Parathyroid adenoma (tissue), 2 donors: ENCODE data around the gene TNFRSF19.
"Not testable (repeated sequence)": the region's sequence is repeated elsewhere in the genome, so short reads cannot be mapped to it uniquely, and the experiment has no call there.

Source experiments
- H2AFZ ChIP-seq: fragments of 300-600 bp; sonication (generic); one replicate; pipeline ENCODE4 v1.7.0; 2017; ENCODE audit warnings: antibody characterized with exemption, mild to moderate bottlenecking
- H3K27ac ChIP-seq: fragments of 300-600 bp; sonication (generic); one replicate; pipeline ENCODE4 v1.7.0; 2017
- H3K27me3 ChIP-seq: fragments of 300-600 bp; sonication (generic); one replicate; pipeline ENCODE4 v1.7.0; 2017; ENCODE audit warnings: low read length; ENCODE audit not compliant: control insufficient read depth, insufficient read depth
- H3K36me3 ChIP-seq: fragments of 300-600 bp; sonication (generic); one replicate; pipeline ENCODE4 v1.7.0; 2017; ENCODE audit warnings: low read length; ENCODE audit not compliant: control insufficient read depth, insufficient read depth
- H3K4me1 ChIP-seq: fragments of 300-600 bp; sonication (generic); one replicate; pipeline ENCODE4 v1.7.0; 2017; ENCODE audit warnings: control low read depth
- H3K4me2 ChIP-seq: fragments of 300-600 bp; sonication (generic); one replicate; pipeline ENCODE4 v1.7.0; 2017; ENCODE audit warnings: low read length
- H3K4me3 ChIP-seq: fragments of 300-600 bp; sonication (generic); one replicate; pipeline ENCODE4 v1.7.0; 2017; ENCODE audit warnings: low read depth, low read length
- H3K79me2 ChIP-seq: fragments of 300-600 bp; sonication (generic); one replicate; pipeline ENCODE4 v1.7.0; 2017; ENCODE audit warnings: control low read depth
- H3K9ac ChIP-seq: fragments of 300-600 bp; sonication (generic); one replicate; pipeline ENCODE4 v1.7.0; 2017; ENCODE audit warnings: mild to moderate bottlenecking
- H3K9me3 ChIP-seq: fragments of 300-600 bp; sonication (generic); one replicate; pipeline ENCODE4 v1.7.0; 2017; ENCODE audit warnings: low read length; ENCODE audit not compliant: control insufficient read depth
- TF ChIP-seq, protein P1 (sequence below): fragments of 300-600 bp; sonication (generic); IDR thresholded peaks from one replicate; pipeline ENCODE4 v1.7.0; 2017; ENCODE audit warnings: antibody characterized with exemption, mild to moderate bottlenecking
- donor health status: primary hyperparathyroidism.

The TNFRSF19 gene, protein sequence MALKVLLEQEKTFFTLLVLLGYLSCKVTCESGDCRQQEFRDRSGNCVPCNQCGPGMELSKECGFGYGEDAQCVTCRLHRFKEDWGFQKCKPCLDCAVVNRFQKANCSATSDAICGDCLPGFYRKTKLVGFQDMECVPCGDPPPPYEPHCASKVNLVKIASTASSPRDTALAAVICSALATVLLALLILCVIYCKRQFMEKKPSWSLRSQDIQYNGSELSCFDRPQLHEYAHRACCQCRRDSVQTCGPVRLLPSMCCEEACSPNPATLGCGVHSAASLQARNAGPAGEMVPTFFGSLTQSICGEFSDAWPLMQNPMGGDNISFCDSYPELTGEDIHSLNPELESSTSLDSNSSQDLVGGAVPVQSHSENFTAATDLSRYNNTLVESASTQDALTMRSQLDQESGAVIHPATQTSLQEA

DNA sequence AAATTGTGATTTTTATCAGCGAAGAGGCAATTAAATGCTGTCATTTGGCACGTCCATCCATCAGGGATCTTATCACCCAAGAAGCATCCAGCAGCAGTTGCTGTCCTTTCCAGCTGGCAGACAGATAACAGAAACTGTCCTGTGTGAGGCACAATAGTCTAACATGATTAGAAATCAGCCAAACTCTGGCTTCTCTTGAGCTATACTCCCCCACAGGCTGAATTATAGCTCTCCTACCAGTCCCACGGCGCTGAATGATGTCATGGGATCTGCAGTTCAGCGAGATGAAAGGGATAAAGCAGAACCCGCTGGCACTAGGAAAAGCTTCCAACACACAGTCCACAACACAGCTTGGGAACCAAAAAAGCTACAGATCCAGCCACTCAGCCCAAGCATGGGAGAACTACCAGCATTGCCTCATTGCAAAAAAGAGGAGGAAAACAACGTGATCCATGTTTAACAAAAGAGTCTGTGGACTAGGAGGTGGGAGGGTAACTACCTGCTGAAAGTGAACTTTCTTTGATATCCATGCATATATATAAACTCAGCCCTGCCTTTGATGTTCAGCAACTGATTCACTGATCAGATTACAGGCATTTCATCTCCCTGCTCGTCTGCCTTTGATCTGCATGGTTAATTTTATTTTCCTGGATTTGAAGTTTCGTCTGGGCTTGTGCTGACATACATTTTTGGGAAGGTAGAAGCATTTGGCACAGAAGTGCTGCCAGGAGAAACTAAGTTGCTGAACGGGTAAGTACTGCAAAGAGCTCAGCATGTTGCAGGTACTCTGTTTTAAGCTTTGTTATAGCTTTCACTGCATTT is at the start of gene TNFRSF19:
TSS of gene TNFRSF19 (plus strand) at position 314 of the 822 bp plus-strand sequence. CDS start 19,772 bp downstream, outside the sequence.
- no peak within 1 kb of the TSS for H3K9ac ChIP-seq
- H3K4me3 ChIP-seq: peak within 1 kb of the TSS; percentile 9
- TF ChIP-seq, protein P1, sequence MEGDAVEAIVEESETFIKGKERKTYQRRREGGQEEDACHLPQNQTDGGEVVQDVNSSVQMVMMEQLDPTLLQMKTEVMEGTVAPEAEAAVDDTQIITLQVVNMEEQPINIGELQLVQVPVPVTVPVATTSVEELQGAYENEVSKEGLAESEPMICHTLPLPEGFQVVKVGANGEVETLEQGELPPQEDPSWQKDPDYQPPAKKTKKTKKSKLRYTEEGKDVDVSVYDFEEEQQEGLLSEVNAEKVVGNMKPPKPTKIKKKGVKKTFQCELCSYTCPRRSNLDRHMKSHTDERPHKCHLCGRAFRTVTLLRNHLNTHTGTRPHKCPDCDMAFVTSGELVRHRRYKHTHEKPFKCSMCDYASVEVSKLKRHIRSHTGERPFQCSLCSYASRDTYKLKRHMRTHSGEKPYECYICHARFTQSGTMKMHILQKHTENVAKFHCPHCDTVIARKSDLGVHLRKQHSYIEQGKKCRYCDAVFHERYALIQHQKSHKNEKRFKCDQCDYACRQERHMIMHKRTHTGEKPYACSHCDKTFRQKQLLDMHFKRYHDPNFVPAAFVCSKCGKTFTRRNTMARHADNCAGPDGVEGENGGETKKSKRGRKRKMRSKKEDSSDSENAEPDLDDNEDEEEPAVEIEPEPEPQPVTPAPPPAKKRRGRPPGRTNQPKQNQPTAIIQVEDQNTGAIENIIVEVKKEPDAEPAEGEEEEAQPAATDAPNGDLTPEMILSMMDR: no peak
- no peaks in the 10 kb centered on the region for H3K9me3 ChIP-seq
- H3K4me2 ChIP-seq: peak within 1 kb of the TSS; percentile 62
- no peak within 1 kb of the TSS for H3K27ac ChIP-seq
- H3K4me1 ChIP-seq: no peaks in the 10 kb centered on the region
- no peaks in the 10 kb centered on the region for H3K36me3 ChIP-seq
- no peaks in the 10 kb centered on the region for H3K27me3 ChIP-seq
- no peaks in the 10 kb centered on the region for H3K79me2 ChIP-seq
- no peak within 1 kb of the TSS for H2AFZ ChIP-seq

DNA sequence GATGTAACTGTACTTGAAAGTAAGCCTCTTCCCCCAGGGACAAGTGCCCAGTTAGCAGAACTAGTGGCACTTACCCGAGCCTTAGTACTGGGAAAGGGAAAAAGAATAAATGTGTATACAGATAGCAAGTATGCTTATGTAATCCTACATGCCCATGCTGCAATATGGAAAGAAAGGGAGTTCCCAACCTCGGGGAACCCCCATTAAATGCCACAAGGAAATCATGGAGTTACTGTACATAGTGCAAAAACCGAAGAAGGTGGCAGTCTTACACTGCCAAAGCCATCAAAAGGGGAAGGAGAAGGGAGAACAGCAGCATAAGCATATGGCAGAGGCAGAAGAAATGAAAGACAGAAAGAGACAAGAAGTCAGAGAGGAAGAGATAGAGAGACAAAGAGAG is 40.3 kb upstream of the TNFRSF19 start:
- not testable (repeated sequence) for H3K9me3 ChIP-seq, H3K27me3 ChIP-seq, H3K27ac ChIP-seq, H2AFZ ChIP-seq, H3K4me3 ChIP-seq, H3K36me3 ChIP-seq, H3K9ac ChIP-seq, H3K4me2 ChIP-seq, H3K79me2 ChIP-seq, H3K4me1 ChIP-seq

DNA sequence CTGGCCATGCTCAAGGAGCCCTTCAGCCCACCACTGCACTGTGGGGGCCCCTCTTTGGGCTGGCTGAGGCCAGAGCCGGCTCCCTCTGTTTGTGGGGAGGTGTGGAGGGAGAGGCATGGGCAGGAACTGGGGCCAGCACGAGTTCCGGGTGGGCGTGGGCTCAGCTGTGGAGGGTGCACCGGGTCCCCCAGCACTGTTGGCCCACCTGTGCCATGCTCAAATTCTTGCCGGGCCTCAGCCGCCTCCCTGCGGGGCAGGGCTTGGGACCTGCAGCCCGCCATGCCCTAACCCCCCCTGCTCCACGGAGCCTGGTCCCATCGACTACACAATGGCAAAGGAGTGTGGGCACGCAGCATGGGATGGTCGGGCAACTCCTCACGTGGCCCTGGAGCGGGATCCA is 38.8 kb upstream of the TNFRSF19 start:
- TF ChIP-seq, protein P1: no peak

DNA sequence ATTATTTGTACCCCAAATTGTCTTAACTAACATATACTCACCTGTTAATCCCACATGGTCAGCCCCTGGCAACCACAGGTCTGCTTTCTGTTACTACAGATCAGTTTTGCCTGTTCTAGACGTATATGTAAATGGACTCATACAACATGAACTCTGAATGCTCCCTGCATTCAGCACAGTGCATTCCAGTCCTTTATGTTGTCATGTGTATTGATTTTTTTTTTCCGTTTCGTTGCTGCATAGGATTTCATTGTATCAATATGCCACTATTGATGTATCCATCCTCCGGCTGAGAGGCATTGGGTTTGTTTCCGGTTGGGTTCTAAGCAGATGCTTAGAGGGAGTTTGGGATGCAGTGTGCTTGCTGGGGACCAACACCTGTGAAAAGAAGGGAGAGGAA is 36.1 kb upstream of the TNFRSF19 start:
- Histone ChIP-seq H3K9ac (no peak overlapping the region), H3K9me3 (no peaks in the 10 kb centered on the region)

More for the DNA sequence above, 38.8 kb upstream of the TNFRSF19 start:
- Histone ChIP-seq H3K9ac (no peak overlapping the region), H3K4me2 (no peak overlapping the region), H2AFZ (no peak overlapping the region), H3K4me1 (no peaks in the 10 kb centered on the region), H3K4me3 (no peak overlapping the region), H3K36me3 (no peaks in the 10 kb centered on the region), H3K27me3 (no peaks in the 10 kb centered on the region), H3K27ac (no peak overlapping the region), H3K9me3 (no peaks in the 10 kb centered on the region), H3K79me2 (no peaks in the 10 kb centered on the region)

More for the DNA sequence above, 36.1 kb upstream of the TNFRSF19 start:
- no peaks in the 10 kb centered on the region for H3K36me3 ChIP-seq
- no peaks in the 10 kb centered on the region for H3K27me3 ChIP-seq
- no peak overlapping the region for H2AFZ ChIP-seq
- no peak overlapping the region for H3K4me2 ChIP-seq
- H3K4me1 ChIP-seq: no peaks in the 10 kb centered on the region
- H3K4me3 ChIP-seq: no peak overlapping the region
- TF ChIP-seq, protein P1: no peak
- H3K79me2 ChIP-seq: no peaks in the 10 kb centered on the region
- no peak overlapping the region for H3K27ac ChIP-seq
